ENCODE results near the gene PIBF1.

- TF ChIP-seq, protein P1, sequence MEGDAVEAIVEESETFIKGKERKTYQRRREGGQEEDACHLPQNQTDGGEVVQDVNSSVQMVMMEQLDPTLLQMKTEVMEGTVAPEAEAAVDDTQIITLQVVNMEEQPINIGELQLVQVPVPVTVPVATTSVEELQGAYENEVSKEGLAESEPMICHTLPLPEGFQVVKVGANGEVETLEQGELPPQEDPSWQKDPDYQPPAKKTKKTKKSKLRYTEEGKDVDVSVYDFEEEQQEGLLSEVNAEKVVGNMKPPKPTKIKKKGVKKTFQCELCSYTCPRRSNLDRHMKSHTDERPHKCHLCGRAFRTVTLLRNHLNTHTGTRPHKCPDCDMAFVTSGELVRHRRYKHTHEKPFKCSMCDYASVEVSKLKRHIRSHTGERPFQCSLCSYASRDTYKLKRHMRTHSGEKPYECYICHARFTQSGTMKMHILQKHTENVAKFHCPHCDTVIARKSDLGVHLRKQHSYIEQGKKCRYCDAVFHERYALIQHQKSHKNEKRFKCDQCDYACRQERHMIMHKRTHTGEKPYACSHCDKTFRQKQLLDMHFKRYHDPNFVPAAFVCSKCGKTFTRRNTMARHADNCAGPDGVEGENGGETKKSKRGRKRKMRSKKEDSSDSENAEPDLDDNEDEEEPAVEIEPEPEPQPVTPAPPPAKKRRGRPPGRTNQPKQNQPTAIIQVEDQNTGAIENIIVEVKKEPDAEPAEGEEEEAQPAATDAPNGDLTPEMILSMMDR (conservative IDR thresholded peaks at IDR 0.05 in 1 of 2, IDR thresholded peaks at IDR 0.05 in 1 of 2; ENCODE audit: low read depth in 1 of 2, low read length in 2 of 2) = no peak
- TF ChIP-seq EZH2 (IDR thresholded peaks at IDR 0.05; ENCODE audit: low read length, missing control alignments) = no peak
Measured at GRCh38 chr13:72757792-72758535, 24.0 kb upstream of the PIBF1 start.

All from fibroblast of lung (primary cell).